Umbilical cord (tissue), 2 donors: ENCODE measurements around the gene SEL1L2. TPM values are rescaled to one million over a fixed set of nuclear protein-coding genes. Genes with fewer than 3 reads are reported as not detected.
A peak's percentile ranks its signal among the peaks of the same experiment; 100 is the strongest.

Experiments
- DNase-seq: peaks from one replicate; pipeline ENCODE4 v3.0.0-alpha.2; 2015; ENCODE audit warnings: low spot score
- total RNA-seq: library from RNA; depleted of rRNA; stranded (reverse); fragments of >200 nt; gene quantifications from one replicate; pipeline ENCODE4 v1.2.3, GENCODE V29; 2014; ENCODE audit warnings: low replicate concordance; ENCODE audit not compliant: insufficient read depth

The SEL1L2 gene
- total RNA-seq, 1 donor from 2014 or later = 13.7 TPM

- DNase-seq = peak; percentile 72
These were observed 124.5 kb downstream of the SEL1L2 start for GRCh38 chr20:13865791-13866351.

- DNase-seq = peak; percentile 76
These were observed 125.3 kb downstream of the SEL1L2 start for GRCh38 chr20:13865156-13865555.

- DNase-seq = no peak
These were observed 127.2 kb downstream of the SEL1L2 start for GRCh38 chr20:13863244-13863643.

- no peak for DNase-seq
These were observed 128.2 kb downstream of the SEL1L2 start for GRCh38 chr20:13862245-13862644.

- DNase-seq = no peak
These were observed 131.5 kb downstream of the SEL1L2 start for GRCh38 chr20:13858871-13859270.

GRCh38 chr20:13858439-13858838 is 132.0 kb downstream of the SEL1L2 start:
- no peak for DNase-seq

- DNase-seq = no peak
These were observed 132.5 kb downstream of the SEL1L2 start for GRCh38 chr20:13857961-13858360.

- DNase-seq = no peak
These were observed 133.1 kb downstream of the SEL1L2 start for GRCh38 chr20:13857304-13857703.

- DNase-seq = no peak
These were observed 134.1 kb downstream of the SEL1L2 start for GRCh38 chr20:13856354-13856753.

GRCh38 chr20:13855613-13856012 is 134.8 kb downstream of the SEL1L2 start:
- no peak for DNase-seq

- peak; percentile 67 for DNase-seq
These were observed 138.1 kb downstream of the SEL1L2 start for GRCh38 chr20:13852306-13852705.

- no peak for DNase-seq
These were observed 139.1 kb downstream of the SEL1L2 start for GRCh38 chr20:13851279-13851678.

GRCh38 chr20:13844296-13844695 is 146.1 kb downstream of the SEL1L2 start:
- no peak for DNase-seq

- DNase-seq = no peak
These were observed 149.2 kb downstream of the SEL1L2 start for GRCh38 chr20:13841206-13841605.

- DNase-seq = no peak
These were observed 150.3 kb downstream of the SEL1L2 start for GRCh38 chr20:13840093-13840465.

- DNase-seq = no peak
These were observed 150.9 kb downstream of the SEL1L2 start for GRCh38 chr20:13839421-13840092.

GRCh38 chr20:13838664-13839063 is 151.8 kb downstream of the SEL1L2 start:
- no peak for DNase-seq

- DNase-seq = no peak
These were observed 158.9 kb downstream of the SEL1L2 start for GRCh38 chr20:13831476-13831875.

GRCh38 chr20:13825465-13825864 is 164.9 kb downstream of the SEL1L2 start:
- no peak for DNase-seq

GRCh38 chr20:13824459-13824858 is 166.0 kb downstream of the SEL1L2 start:
- no peak for DNase-seq

- no peak for DNase-seq
These were observed 168.0 kb downstream of the SEL1L2 start for GRCh38 chr20:13822459-13822858.

GRCh38 chr20:13821876-13822275 is 168.5 kb downstream of the SEL1L2 start:
- DNase-seq = no peak

GRCh38 chr20:13819885-13820645 is 170.3 kb downstream of the SEL1L2 start:
- DNase-seq = peak; percentile 67
